GM12801 (cell line): ENCODE data around the gene MRI1.

Experiments used
- TF ChIP-seq, protein P1 (sequence below): IDR thresholded peaks from one replicate; pipeline ENCODE4 v1.5.1; 2011; ENCODE audit warnings: control low read depth; ENCODE audit not compliant: insufficient read length; ENCODE audit errors: extremely low read depth

Gene MRI1

DNA sequence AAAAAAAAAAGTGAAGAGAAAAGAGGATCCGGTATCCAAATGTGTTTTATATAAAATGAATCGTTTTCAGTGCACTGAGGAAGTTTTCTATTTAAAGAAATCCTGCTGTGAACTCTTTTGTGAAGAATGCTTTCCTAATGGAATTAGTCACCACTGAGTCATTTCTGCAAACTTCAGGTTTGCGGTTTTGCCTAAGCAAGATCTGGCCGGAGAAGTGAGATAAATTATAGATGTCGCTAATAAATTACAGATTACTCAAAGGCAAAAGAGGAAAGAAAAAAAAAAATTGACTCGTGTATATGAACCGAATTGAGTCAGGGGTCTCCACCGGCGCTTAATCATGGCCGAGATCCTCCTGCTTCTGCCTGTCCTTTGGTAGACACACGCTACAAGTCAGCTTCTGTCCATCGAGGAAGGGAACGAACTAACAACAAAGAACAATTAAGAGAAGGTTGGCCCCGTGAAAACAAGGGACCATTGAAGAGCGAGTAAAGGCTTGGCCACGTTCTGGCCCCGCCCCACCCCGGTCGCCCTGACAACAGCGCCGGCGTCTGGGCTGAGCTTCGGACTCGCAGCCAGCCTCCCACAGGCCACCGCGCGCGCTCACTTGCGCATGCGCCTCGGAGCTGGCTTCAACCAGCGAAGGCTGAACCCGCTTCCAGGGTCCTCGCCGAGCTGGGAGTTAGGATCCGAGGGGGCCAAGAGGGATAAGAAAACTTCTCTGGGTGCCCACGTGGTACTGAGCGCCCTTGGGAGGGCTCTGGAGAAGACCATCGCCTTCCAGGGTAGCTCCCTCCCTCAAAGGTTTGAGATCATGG lies 33.0 kb upstream of the MRI1 start:
- TF ChIP-seq, protein P1, sequence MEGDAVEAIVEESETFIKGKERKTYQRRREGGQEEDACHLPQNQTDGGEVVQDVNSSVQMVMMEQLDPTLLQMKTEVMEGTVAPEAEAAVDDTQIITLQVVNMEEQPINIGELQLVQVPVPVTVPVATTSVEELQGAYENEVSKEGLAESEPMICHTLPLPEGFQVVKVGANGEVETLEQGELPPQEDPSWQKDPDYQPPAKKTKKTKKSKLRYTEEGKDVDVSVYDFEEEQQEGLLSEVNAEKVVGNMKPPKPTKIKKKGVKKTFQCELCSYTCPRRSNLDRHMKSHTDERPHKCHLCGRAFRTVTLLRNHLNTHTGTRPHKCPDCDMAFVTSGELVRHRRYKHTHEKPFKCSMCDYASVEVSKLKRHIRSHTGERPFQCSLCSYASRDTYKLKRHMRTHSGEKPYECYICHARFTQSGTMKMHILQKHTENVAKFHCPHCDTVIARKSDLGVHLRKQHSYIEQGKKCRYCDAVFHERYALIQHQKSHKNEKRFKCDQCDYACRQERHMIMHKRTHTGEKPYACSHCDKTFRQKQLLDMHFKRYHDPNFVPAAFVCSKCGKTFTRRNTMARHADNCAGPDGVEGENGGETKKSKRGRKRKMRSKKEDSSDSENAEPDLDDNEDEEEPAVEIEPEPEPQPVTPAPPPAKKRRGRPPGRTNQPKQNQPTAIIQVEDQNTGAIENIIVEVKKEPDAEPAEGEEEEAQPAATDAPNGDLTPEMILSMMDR, result no peak

DNA sequence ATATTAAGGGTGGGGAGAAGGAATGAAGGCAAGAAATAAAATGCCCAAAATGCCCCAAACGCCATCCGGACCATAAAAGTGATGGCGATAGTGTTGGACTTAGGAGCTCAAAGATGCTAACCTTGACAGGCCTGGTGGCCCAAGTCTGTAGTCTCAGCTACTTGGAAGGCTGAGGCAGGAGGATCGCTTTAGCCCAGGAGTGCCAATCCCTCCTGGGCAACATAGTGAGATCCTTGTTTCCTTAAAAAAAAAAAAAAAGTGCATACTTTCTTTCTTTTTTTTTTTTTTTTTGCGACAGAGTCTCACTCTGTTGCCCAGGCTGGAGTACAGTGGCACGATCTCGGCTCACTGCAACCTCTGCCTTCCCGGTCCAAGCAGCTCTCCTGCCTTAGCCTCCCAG lies 32.0 kb upstream of the MRI1 start:
- TF ChIP-seq, protein P1, result no peak

DNA sequence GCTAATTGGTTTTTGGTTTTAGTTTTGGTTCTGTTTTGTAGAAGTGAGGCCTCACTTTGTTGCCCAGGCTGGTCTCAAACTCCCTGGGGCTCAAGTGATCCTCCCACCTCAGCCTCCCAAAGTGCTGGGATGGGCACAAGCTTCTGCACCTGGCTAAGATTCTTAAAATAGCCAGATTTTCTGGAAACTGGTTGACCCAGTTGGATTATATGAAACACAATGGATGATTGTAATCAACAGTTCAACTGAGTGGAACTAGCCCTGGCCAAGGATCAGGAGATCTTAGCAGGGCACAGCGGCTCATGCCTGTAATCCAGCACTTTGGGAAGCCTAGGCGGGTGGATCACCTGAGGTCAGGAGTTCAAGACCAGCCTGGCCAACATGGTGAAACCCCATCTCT lies 29.6 kb upstream of the MRI1 start:
- TF ChIP-seq, protein P1, result no peak

- TF ChIP-seq, protein P1, result no peak
These were observed 26.2 kb upstream of the MRI1 start for GRCh38 chr19:13738073-13738472.

GRCh38 chr19:13741893-13742292 lies 22.4 kb upstream of the MRI1 start:
- TF ChIP-seq, protein P1, result no peak

GRCh38 chr19:13742756-13743155 lies 21.6 kb upstream of the MRI1 start:
- TF ChIP-seq, protein P1, result no peak

DNA sequence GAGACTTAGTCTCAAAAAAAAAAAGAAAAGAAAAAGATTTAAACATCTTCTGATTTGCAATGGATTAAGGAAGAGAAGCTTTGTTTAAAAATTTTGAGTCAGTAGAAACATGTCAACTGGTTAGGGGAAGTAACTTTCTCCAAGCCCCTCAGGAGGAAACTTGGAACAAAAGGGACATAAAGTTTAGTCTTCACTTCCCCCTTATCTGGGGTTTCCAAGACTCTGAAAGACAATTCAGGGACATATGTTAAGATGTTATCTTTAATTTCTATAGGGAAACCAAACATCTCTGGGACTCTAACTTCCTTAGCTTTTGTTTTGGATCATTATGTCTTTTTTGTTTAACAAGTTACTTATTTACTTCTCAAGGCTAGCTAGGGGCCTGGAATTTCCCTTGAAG lies 20.1 kb upstream of the MRI1 start:
- TF ChIP-seq, protein P1, result no peak
